Epithelial cell of proximal tubule (primary cell): Measurements from ENCODE around the gene PRLR. TPM values are rescaled to one million over a fixed set of nuclear protein-coding genes. Genes with fewer than 3 reads are reported as not detected.

ENCODE experiments used
- DNase-seq: peaks from one replicate; pipeline ENCODE4 v3.0.0-alpha.2; 2011; ENCODE audit warnings: low read depth
- H3K4me3 ChIP-seq: 2 replicates; pipeline ENCODE4 v1.5.1; 2011; ENCODE audit warnings: low read depth, mild to moderate bottlenecking, low read length
- CTCF ChIP-seq: conservative IDR thresholded peaks from 2 replicates; pipeline ENCODE4 v1.5.1; 2012; ENCODE audit warnings: low read depth, mild to moderate bottlenecking, low read length
- total RNA-seq: library from RNA; depleted of rRNA; stranded (reverse); fragments of >200 nt; gene quantifications from 2 replicates; pipeline ENCODE4 v1.2.3, GENCODE V29; 2015

Gene PRLR
- total RNA-seq, 1 donor from 2014 or later, result 0.35 TPM

- no peak for DNase-seq
- TF ChIP-seq CTCF, result no peak
- no peak overlapping the region for H3K4me3 ChIP-seq
These were observed 95.8 kb downstream of the PRLR start for GRCh38 chr5:35134278-35135030.

GRCh38 chr5:35133186-35133585 is 97.1 kb downstream of the PRLR start:
- DNase-seq, result no peak
- H3K4me3 ChIP-seq, result no peak overlapping the region
- TF ChIP-seq CTCF, result no peak

GRCh38 chr5:35131723-35132122 is 98.6 kb downstream of the PRLR start:
- H3K4me3 ChIP-seq, result no peak overlapping the region
- DNase-seq, result no peak
- TF ChIP-seq CTCF, result no peak

- DNase-seq, result no peak
- H3K4me3 ChIP-seq, result no peak overlapping the region
- no peak for TF ChIP-seq CTCF
These were observed 100.3 kb downstream of the PRLR start for GRCh38 chr5:35129921-35130485.

- DNase-seq, result no peak
These were observed 101.0 kb downstream of the PRLR start for GRCh38 chr5:35129276-35129675.

GRCh38 chr5:35127006-35127405 is 103.3 kb downstream of the PRLR start:
- TF ChIP-seq CTCF, result no peak
- H3K4me3 ChIP-seq, result no peak overlapping the region
- no peak for DNase-seq

More at GRCh38 chr5:35129276-35129675, 101.0 kb downstream of the PRLR start:
- no peak for TF ChIP-seq CTCF
- no peak overlapping the region for H3K4me3 ChIP-seq

GRCh38 chr5:35125746-35126145 is 104.5 kb downstream of the PRLR start:
- H3K4me3 ChIP-seq, result no peak overlapping the region
- no peak for DNase-seq
- no peak for TF ChIP-seq CTCF
